ENCODE data around the gene FBXO7. TPM values are rescaled to one million over a fixed set of nuclear protein-coding genes. Genes with fewer than 3 reads are reported as not detected.

Gene FBXO7
- total RNA-seq, 4 donors from 2014 or later: 197 to 321 (median 253) TPM

DNA sequence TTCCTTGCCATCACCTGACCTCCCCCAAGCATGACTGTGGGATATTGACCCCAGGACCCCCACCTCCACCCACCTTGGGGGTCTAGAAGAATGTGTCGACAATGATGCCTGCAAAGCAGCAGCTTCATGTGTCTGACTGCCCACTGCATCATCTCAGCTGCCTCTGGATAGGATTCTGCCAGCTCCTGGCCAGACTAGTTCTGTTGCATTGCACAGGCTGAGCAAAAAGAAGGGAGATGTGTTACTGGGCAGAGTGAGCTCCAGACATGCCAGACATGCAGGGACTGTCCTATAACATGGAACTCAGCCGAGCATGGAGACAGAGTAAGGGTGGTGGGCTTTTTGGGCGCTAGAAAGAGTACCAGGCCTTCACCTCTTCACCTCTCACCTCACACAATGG, 36.7 kb downstream of the FBXO7 start:
- WGBS, 2 donors: 72 to 84% methylated on average over 3 of the region's 3 CpGs
- DNase-seq: no peak
- H3K27ac ChIP-seq: no peak overlapping the region
- no peaks in the 10 kb centered on the region for H3K27me3 ChIP-seq
- TF ChIP-seq, protein P1, sequence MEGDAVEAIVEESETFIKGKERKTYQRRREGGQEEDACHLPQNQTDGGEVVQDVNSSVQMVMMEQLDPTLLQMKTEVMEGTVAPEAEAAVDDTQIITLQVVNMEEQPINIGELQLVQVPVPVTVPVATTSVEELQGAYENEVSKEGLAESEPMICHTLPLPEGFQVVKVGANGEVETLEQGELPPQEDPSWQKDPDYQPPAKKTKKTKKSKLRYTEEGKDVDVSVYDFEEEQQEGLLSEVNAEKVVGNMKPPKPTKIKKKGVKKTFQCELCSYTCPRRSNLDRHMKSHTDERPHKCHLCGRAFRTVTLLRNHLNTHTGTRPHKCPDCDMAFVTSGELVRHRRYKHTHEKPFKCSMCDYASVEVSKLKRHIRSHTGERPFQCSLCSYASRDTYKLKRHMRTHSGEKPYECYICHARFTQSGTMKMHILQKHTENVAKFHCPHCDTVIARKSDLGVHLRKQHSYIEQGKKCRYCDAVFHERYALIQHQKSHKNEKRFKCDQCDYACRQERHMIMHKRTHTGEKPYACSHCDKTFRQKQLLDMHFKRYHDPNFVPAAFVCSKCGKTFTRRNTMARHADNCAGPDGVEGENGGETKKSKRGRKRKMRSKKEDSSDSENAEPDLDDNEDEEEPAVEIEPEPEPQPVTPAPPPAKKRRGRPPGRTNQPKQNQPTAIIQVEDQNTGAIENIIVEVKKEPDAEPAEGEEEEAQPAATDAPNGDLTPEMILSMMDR (IDR thresholded peaks at IDR 0.05): no peak
- no peak for TF ChIP-seq POLR2A (IDR thresholded peaks at IDR 0.05)
- H3K4me3 ChIP-seq (replicated peaks in 1 of 3): no peak overlapping the region
- intact Hi-C loops (cut with DNase I): no loop called here
- no peaks in the 10 kb centered on the region for H3K4me1 ChIP-seq
- H3K36me3 ChIP-seq: no peaks in the 10 kb centered on the region
- H3K9me3 ChIP-seq: no peaks in the 10 kb centered on the region

DNA sequence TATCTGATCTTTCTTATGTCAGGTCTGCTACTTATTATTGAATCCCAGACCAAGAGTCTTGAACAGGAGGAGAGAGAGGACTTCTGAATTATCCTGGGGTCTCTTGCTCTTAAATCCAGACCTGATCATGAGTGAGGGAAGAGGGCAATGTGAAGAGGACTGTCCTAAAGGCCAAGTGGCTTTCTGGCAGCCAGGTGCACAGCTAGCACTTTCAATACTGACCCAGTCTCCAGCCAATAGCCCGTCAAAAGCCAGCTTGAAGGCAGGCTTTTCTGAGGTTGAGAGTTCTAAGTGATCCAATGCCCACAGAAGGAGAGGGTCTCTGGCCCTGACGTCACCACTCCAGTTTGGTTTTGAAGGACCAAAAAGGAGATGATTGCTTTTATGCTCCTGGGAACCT, 37.2 kb downstream of the FBXO7 start:
- no peak for DNase-seq
- Histone ChIP-seq H3K9me3 (no peaks in the 10 kb centered on the region), H3K27ac (no peak overlapping the region), H3K4me3 (replicated peaks in 1 of 3) (no peak overlapping the region), H3K4me1 (no peaks in the 10 kb centered on the region), H3K27me3 (no peaks in the 10 kb centered on the region), H3K36me3 (no peaks in the 10 kb centered on the region)
- WGBS, 2 donors: 82 to 92% methylated on average over 2 of the region's 2 CpGs
- TF ChIP-seq POLR2A (IDR thresholded peaks at IDR 0.05): no peak
- TF ChIP-seq, protein P1 (IDR thresholded peaks at IDR 0.05): no peak
- intact Hi-C loops (cut with DNase I): no loop called here

DNA sequence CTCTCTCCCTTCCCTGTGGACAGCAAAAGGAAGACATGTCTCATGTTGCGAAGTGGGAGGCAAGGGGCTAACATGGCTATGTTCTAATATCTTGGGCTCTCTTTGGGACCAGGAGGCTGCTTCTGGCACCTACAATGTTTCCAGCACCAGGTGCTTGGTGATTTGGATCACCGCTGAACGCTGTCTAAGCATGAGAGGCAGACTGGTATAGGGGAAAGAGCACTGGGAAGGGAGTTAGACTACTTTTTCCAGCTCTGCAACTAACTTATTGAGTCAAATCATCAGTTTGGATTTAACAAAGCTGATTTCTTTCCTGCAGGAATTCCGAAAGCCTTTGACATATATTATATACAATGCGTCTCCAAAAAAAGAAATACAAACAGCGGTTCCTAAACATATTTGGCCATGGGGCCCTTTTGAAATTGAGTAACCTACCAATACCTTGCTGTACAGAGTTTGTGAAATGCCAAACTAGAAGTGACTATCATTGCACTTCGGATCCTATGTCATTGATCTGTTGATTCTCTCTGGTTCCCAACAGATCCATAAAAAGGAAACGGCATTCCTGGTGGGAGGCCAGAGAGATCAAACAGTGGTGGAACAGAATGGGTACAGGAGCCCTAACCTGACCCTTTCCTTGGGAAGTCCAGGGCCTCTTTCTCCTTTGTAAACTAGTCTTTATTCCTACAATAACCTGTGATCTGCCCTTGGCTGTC, 37.8 kb downstream of the FBXO7 start:
- H3K27me3 ChIP-seq: no peaks in the 10 kb centered on the region
- TF ChIP-seq, protein P1 (IDR thresholded peaks at IDR 0.05): no peak
- TF ChIP-seq POLR2A (IDR thresholded peaks at IDR 0.05): no peak
- no peaks in the 10 kb centered on the region for H3K9me3 ChIP-seq
- no peaks in the 10 kb centered on the region for H3K36me3 ChIP-seq
- WGBS, 2 donors: 95 to 96% methylated on average over 8 of the region's 8 CpGs
- H3K4me3 ChIP-seq (replicated peaks in 1 of 3): no peak overlapping the region
- H3K4me1 ChIP-seq: no peaks in the 10 kb centered on the region
- no peak for DNase-seq
- intact Hi-C loops (cut with DNase I): no loop called here
- H3K27ac ChIP-seq: no peak overlapping the region

DNA sequence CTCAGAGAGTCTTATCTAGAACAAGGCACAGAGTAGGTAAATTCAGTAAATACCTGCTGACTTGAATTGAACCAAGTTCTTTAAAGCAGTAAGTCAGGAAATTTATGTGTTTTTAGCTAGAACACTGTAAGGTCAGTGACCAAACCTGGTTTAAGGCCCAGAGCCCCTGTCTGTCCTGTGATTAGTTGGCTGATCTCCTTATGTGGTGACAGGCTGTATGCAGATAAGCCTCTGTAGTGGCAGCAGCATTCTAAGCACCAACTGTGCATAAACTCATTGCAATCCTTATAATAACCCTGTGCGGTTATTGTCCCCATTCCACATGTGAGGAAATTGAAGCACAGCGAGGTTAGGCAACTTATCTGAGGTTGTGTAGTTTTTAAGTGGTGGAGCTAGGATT, 40.5 kb downstream of the FBXO7 start:
- DNase-seq: no peak
- WGBS, 2 donors: 84 to 97% methylated on average over 2 of the region's 2 CpGs
- no peak overlapping the region for H3K4me3 ChIP-seq (replicated peaks in 1 of 3)
- no peak overlapping the region for H3K27ac ChIP-seq
- no peaks in the 10 kb centered on the region for H3K36me3 ChIP-seq
- TF ChIP-seq, protein P1 (IDR thresholded peaks at IDR 0.05): no peak
- no peak for TF ChIP-seq POLR2A (IDR thresholded peaks at IDR 0.05)
- intact Hi-C loops (cut with DNase I): no loop called here
- H3K9me3 ChIP-seq: no peaks in the 10 kb centered on the region
- H3K27me3 ChIP-seq: no peaks in the 10 kb centered on the region
- no peaks in the 10 kb centered on the region for H3K4me1 ChIP-seq

DNA sequence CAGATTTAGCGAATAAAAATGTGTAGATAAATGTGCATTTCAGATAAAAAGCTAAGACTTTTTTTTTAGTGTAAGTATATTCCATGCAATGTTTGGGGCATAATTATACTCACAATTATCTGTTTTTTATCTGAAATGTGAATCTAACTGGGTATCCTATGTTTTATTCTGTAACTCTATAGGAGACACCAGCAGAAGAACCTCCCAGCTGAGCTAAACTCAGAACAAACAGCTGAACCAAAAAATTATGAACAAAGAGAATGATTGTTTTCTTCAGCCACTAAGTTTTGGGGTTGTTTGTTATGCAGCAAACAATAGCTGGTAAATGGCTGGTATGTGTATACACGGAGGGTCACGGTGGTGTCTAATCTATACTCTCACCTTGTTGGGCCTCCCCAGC, 42.9 kb downstream of the FBXO7 start:
- DNase-seq: no peak
- TF ChIP-seq POLR2A (IDR thresholded peaks at IDR 0.05): no peak
- TF ChIP-seq, protein P1 (IDR thresholded peaks at IDR 0.05): no peak
- intact Hi-C loops (cut with DNase I): no loop called here
- Histone ChIP-seq H3K4me3 (replicated peaks in 1 of 3) (no peak overlapping the region), H3K27ac (no peak overlapping the region), H3K4me1 (no peaks in the 10 kb centered on the region), H3K9me3 (no peaks in the 10 kb centered on the region), H3K36me3 (no peaks in the 10 kb centered on the region), H3K27me3 (no peaks in the 10 kb centered on the region)
- WGBS, 2 donors: 98% methylated on average over 3 of the region's 3 CpGs

All from thyroid gland (tissue), 4 donors.